ENCODE data around the gene ICA1L. TPM values are rescaled to one million over a fixed set of nuclear protein-coding genes. Genes with fewer than 3 reads are reported as not detected.

ICA1L gene
- total RNA-seq, 1 experiment from 2014 or later: 5.5 TPM

DNA sequence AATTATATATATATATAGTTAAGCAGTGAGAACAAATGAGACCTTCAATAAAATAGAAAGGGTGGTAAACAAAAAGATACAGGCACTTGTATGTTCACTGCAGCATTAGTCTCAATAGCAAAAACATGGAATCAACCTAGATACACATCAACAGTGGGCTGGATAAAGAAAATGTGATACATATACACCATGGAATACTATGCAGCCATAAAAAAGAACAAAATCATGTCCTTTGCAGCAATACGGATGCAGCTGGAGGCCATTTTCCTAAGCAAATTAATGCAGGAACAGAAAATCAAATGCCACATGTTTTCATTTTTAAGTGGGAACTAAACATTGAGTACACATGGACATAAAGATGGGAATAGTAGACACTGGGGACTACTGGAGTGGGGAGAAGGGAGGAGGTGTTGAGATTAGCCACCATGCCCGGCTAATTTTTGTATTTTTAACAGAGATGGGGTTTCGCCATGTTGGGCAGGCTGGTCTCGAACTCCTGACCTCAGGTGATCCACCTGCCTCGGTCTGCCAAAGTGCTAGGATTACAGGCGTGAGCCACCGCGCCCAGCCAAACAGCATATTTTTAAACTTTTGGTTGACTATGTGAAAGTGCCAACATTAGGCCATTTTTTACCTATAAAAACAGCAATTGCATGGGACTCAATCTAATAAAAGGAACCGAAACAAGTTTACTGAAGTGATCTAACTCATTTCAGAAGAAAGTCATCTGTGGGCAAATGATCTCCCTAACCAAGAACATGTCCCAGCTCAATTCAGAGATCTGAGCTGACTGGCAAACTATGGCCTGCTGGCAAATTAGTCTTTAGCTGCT, 23.7 kb downstream of the ICA1L start:
- CTCF ChIA-PET: no interaction called here
- H3K4me1 Mint-ChIP-seq (ENCODE audit: low read depth, unreplicated experiment): peaks cover 6% of the 10 kb centered on the region
- no peak overlapping the region for H3K27ac Mint-ChIP-seq (ENCODE audit: unreplicated experiment)
- H3K27me3 Mint-ChIP-seq (ENCODE audit: insufficient read depth, unreplicated experiment): no peaks in the 10 kb centered on the region
- TF ChIP-seq, protein P1, sequence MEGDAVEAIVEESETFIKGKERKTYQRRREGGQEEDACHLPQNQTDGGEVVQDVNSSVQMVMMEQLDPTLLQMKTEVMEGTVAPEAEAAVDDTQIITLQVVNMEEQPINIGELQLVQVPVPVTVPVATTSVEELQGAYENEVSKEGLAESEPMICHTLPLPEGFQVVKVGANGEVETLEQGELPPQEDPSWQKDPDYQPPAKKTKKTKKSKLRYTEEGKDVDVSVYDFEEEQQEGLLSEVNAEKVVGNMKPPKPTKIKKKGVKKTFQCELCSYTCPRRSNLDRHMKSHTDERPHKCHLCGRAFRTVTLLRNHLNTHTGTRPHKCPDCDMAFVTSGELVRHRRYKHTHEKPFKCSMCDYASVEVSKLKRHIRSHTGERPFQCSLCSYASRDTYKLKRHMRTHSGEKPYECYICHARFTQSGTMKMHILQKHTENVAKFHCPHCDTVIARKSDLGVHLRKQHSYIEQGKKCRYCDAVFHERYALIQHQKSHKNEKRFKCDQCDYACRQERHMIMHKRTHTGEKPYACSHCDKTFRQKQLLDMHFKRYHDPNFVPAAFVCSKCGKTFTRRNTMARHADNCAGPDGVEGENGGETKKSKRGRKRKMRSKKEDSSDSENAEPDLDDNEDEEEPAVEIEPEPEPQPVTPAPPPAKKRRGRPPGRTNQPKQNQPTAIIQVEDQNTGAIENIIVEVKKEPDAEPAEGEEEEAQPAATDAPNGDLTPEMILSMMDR (IDR thresholded peaks at IDR 0.05; ENCODE audit: insufficient read depth in 1 of 2, low read depth in 1 of 2, low read length in 1 of 2, severe bottlenecking in 1 of 2, unreplicated experiment in 1 of 2): no peak
- Histone ChIP-seq H3K36me3 (ENCODE audit: control insufficient read depth, insufficient read depth, low read length) (no peaks in the 10 kb centered on the region), H3K27me3 (replicated peaks; ENCODE audit: control insufficient read depth, insufficient read depth, low read length) (no peaks in the 10 kb centered on the region), H3K9me3 (peaks cover 3% of the 10 kb centered on the region), H3K4me1 (no peaks in the 10 kb centered on the region), H3K4me3 (ENCODE audit: low read depth, low read length) (no peak overlapping the region)
- no peak for DNase-seq
- H3K9me3 Mint-ChIP-seq (ENCODE audit: unreplicated experiment): peaks cover 3% of the 10 kb centered on the region
- intact Hi-C loops (cut with micrococcal nuclease; ENCODE audit: unreplicated experiment): no loop called here
- POLR2A ChIA-PET: no interaction called here
- no TSS peak for BruUV-seq (replicated peaks)
- H3K36me3 Mint-ChIP-seq (ENCODE audit: insufficient read depth, unreplicated experiment): peaks cover 7% of the 10 kb centered on the region
- H3K4me3 Mint-ChIP-seq (ENCODE audit: unreplicated experiment): no peak overlapping the region

DNA sequence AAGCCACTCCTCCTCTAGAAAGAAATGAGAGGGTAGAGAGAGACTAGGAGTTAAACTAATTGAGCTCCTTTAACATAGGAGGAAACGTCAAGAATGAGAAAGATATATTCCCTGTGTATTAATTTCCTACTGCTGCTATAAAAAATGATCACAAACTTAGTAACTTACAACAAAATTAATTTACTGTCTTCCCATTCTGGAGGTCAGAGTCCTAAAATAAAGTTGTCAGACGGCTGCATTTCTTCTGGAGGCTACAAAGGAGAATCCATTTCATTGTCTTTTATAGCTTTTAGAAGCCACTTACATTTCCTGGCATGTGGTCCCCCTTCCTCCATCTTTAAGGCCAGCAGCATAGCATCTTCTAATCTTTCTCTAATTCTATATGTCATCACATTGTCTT, 26.9 kb downstream of the ICA1L start:
- no peak overlapping the region for H3K27ac Mint-ChIP-seq (ENCODE audit: unreplicated experiment)
- BruUV-seq (replicated peaks): no TSS peak
- POLR2A ChIA-PET: no interaction called here
- no peak for DNase-seq
- intact Hi-C loops (cut with micrococcal nuclease; ENCODE audit: unreplicated experiment): no loop called here
- H3K27me3 Mint-ChIP-seq (ENCODE audit: insufficient read depth, unreplicated experiment): no peaks in the 10 kb centered on the region
- CTCF ChIA-PET: no interaction called here
- H3K4me3 Mint-ChIP-seq (ENCODE audit: unreplicated experiment): no peak overlapping the region
- peaks cover 1% of the 10 kb centered on the region; the same call in 1 of the 2 replicates for H3K36me3 ChIP-seq (ENCODE audit: control insufficient read depth, insufficient read depth, low read length)
- H3K36me3 Mint-ChIP-seq (ENCODE audit: insufficient read depth, unreplicated experiment): peaks cover 7% of the 10 kb centered on the region
- no peaks in the 10 kb centered on the region for H3K27me3 ChIP-seq (replicated peaks; ENCODE audit: control insufficient read depth, insufficient read depth, low read length)
- H3K4me1 ChIP-seq: peaks cover 1% of the 10 kb centered on the region; the same call in 1 of the 2 replicates
- peaks cover 6% of the 10 kb centered on the region for H3K4me1 Mint-ChIP-seq (ENCODE audit: low read depth, unreplicated experiment)
- peaks cover 15% of the 10 kb centered on the region for H3K9me3 ChIP-seq
- H3K9me3 Mint-ChIP-seq (ENCODE audit: unreplicated experiment): peaks cover 20% of the 10 kb centered on the region
- TF ChIP-seq, protein P1 (IDR thresholded peaks at IDR 0.05; ENCODE audit: insufficient read depth in 1 of 2, low read depth in 1 of 2, low read length in 1 of 2, severe bottlenecking in 1 of 2, unreplicated experiment in 1 of 2): no peak
- no peak overlapping the region for H3K4me3 ChIP-seq (ENCODE audit: low read depth, low read length)

DNA sequence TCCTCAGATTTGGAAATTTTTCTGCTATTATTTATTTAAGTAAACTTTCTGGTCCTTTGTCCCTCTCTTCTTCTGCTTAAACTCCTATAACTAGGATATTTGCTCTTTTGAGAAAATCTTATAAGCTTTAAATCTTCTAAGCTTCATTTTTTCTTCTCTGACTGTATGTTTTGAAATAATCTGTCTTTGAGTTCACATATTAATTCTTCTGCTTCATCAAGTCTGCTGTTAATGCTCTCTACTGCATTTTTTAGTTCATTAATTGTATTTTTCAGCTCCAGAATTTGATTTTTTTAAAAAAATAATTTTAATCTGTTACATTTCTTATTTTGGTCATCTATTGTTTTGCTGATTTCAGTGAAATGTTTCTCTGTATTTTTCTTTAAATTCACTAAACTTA, 28.9 kb downstream of the ICA1L start:
- Mint-ChIP-seq H3K4me1 (ENCODE audit: low read depth, unreplicated experiment) (peaks cover 6% of the 10 kb centered on the region), H3K9me3 (ENCODE audit: unreplicated experiment) (peaks cover 20% of the 10 kb centered on the region), H3K4me3 (ENCODE audit: unreplicated experiment) (no peak overlapping the region), H3K36me3 (ENCODE audit: insufficient read depth, unreplicated experiment) (peaks cover 7% of the 10 kb centered on the region), H3K27ac (ENCODE audit: unreplicated experiment) (no peak overlapping the region), H3K27me3 (ENCODE audit: insufficient read depth, unreplicated experiment) (no peaks in the 10 kb centered on the region)
- TF ChIP-seq, protein P1 (IDR thresholded peaks at IDR 0.05; ENCODE audit: insufficient read depth in 1 of 2, low read depth in 1 of 2, low read length in 1 of 2, severe bottlenecking in 1 of 2, unreplicated experiment in 1 of 2): no peak
- intact Hi-C loops (cut with micrococcal nuclease; ENCODE audit: unreplicated experiment): no loop called here
- H3K4me3 ChIP-seq (ENCODE audit: low read depth, low read length): no peak overlapping the region
- no peak for DNase-seq
- BruUV-seq (replicated peaks): no TSS peak
- peaks cover 1% of the 10 kb centered on the region; the same call in 1 of the 2 replicates for H3K36me3 ChIP-seq (ENCODE audit: control insufficient read depth, insufficient read depth, low read length)
- ChIA-PET CTCF (interaction anchor here (0.6 kb wide), 1 partner anchor 279 kb away, joined by 8 read pairs; no protein-coding TSS in a partner anchor), POLR2A (no interaction called here)
- H3K4me1 ChIP-seq: peaks cover 3% of the 10 kb centered on the region; the same call in 1 of the 2 replicates
- H3K9me3 ChIP-seq: peaks cover 16% of the 10 kb centered on the region
- H3K27me3 ChIP-seq (replicated peaks; ENCODE audit: control insufficient read depth, insufficient read depth, low read length): no peaks in the 10 kb centered on the region

Measured in Caco-2 (cell line).